Activated naive CD8-positive, alpha-beta T cell treated with anti-CD3 and anti-CD28 coated beads, Interleukin-2, amount 10 ng/mL, durations not matched to agents 7 days and 5 days (primary cell): ENCODE data around the gene NUDT19. TPM values are rescaled to one million over a fixed set of nuclear protein-coding genes. Genes with fewer than 3 reads are reported as not detected.

Experiments
- total RNA-seq, 2 experiments: library from RNA; stranded (reverse); gene quantifications; one replicate each; pipeline ENCODE4 v1.2.3, GENCODE V29; 2021

The NUDT19 gene
- total RNA-seq, 2 experiments from 2014 or later = 15.2 to 15.4 TPM

Other genes starting within 250 kb of the NUDT19 start
- gene PDCD5, start 110.6 kb upstream of the NUDT19 start, total RNA-seq = 100 to 1,000 TPM; 105 to 112 TPM
- 10 to 100 TPM; 43.4 to 48.8 TPM for gene ANKRD27, start 16.6 kb upstream of the NUDT19 start, total RNA-seq
- under 1 TPM; 0.47 to 0.79 TPM for gene RGS9BP, start 16.0 kb upstream of the NUDT19 start, total RNA-seq
- under 1 TPM; 0.26 to 0.42 TPM for gene TDRD12, start 27.9 kb downstream of the NUDT19 start, total RNA-seq
- gene SLC7A9, start 177.9 kb downstream of the NUDT19 start, total RNA-seq = under 1 TPM; 0.23 to 0.42 TPM